Frontal cortex (tissue), 4 donors: ENCODE data around the gene TMEM54. TPM values are rescaled to one million over a fixed set of nuclear protein-coding genes. Genes with fewer than 3 reads are reported as not detected.
"Not testable (repeated sequence)": the region's sequence is repeated elsewhere in the genome, so short reads cannot be mapped to it uniquely, and the experiment has no call there.

ENCODE experiments used
- DNase-seq, 2 donors: peaks; one replicate each; pipeline ENCODE4 v3.0.0; 2012; ENCODE audit warnings: low spot score in 2 of 2
- FAIRE-seq: peaks from 2 replicates; lab custom pipeline; 2012; peaks lifted over from hg19 to GRCh38; lab: Jason Lieb, UNC
- total RNA-seq: library from RNA; depleted of rRNA; stranded (reverse); fragments of >200 nt; gene quantifications from one replicate; pipeline ENCODE4 v1.2.3, GENCODE V29; 2014
- donor health status: control.
- donor health status: control.
- donor health status: control.

Gene TMEM54
- total RNA-seq, 1 donor from 2014 or later: 2.0 TPM

DNA sequence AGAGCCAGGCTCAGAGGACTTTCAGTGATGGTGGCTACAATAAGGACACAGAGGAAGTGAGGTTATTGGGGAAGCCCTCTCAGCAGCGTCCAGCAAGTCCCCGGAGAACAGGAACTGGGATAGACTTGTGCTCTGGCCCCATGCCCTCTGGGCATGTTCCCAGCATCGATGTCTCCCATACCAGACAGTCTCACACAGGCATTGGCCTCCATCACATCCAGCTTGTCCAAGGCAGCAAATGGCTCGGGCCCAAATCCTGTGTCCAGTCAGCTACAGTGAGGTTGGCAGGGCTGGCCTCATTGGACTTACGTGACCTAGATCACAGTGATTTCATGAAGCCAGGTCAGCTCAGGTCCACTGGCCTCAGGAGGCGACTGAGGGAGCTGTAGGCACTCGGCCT lies 19.6 kb upstream of the TMEM54 start:
- no peak for DNase-seq
- FAIRE-seq: no peak

- FAIRE-seq (no peak), DNase-seq (no peak)
These were observed 18.9 kb upstream of the TMEM54 start for GRCh38 chr1:32919811-32920733.

- DNase-seq (no peak), FAIRE-seq (no peak)
These were observed 17.0 kb upstream of the TMEM54 start for GRCh38 chr1:32918179-32918578.

DNA sequence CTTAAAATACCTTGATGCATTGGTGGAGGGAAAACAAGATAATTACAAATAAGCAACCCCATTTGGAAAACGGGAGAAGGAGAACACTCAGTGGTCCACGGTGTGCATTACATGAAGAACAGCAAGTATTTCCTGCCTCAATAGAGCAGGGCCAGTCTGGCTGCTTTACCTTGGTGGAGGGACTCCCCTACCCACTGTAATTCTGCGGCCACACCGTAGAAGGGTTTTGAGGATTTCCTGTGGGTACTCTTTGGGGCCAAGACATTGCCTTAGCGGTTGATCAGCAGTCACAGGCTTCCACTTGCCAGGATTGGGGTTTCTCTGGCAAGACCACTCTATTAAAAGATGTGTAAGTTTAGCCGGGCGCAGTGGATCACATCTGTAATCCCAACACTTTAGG lies 16.3 kb upstream of the TMEM54 start:
- DNase-seq (no peak), FAIRE-seq (no peak)

DNA sequence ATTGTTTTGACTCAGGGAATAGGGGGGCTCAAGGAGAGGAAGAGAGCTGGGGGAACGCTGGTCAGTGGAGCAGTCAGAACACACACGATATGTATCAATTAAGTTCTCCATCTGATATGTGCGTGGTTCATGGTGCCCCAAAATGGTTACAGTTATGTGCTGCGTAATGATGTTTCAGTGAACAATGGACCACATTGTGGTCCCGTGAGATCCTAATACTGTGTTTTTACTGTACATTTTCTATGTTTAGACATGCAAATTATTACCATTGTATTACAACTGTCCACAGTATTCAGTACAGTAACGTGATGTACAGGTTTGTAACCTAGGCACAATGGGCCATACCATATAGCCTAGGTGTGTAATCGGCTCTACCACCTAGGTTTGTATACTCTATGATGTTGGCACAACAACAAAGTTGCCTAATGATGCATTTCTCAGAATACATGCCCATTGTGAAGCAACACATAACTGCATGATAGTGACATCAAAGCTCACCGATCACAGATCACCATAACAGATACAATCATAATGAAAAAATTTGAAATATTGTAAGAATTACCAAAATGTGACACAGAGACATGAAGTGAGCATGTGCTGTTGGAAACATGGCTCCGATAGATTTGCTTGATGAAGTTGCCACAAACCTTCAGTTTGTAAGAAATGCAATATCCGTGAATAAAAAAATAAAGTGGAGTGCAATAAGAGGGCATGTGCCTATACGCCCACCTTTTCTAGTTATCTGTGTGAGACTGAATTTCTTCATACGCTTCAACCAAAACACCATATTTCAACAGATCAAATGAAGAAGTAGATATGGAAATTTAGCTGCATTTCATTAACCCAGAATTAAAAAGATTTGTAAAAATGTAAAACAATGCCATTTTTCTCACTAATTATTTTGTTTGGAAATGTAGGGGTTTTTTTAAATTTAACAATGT lies 14.8 kb upstream of the TMEM54 start:
- FAIRE-seq (peak; percentile 49), DNase-seq (no peak)

GRCh38 chr1:32910319-32910718 lies 9.1 kb upstream of the TMEM54 start:
- no peak for FAIRE-seq
- no peak for DNase-seq

DNA sequence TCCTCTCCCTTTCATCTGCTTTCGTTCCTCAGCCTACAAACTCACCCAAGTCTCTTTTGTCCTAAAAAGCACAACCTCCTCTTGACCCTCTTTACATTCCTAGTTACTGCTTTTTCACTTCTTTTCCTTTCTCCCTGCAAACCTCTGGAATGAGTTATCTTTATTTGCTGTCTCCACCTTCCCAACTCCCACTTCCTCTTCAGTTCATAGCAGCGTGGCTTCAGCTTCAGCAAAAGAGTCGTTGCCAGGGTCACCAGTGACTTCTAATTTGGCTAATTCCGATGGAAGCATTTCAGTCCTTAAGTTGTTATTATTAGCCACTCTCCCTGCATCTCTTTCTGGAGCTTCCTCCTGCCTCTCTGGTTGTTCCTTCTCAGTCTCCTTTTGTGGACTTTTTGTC lies 6.2 kb upstream of the TMEM54 start:
- no peak for DNase-seq
- no peak for FAIRE-seq

- DNase-seq (no peak), FAIRE-seq (no peak)
These were observed 5.5 kb upstream of the TMEM54 start for GRCh38 chr1:32906654-32907053.

DNA sequence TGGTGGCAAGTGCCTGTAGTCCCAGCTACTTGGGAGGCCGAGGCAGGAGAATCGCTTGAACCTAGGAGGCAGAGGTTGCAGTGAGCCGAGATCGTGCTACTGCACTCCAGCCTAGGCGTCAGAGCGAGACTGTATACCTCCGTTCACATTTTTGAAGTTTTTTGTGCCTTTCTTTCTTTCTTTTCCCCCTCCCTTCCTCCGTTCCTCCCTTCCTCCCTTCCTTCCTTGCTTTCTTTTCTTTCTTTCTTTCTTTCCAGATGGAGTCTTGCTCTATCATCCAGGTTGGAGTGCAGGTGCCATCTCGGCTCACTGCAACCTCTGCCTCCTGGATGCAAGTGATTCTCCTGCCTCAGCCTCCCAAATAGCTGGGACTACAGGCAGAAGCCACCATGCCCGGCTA lies 4.4 kb upstream of the TMEM54 start:
- not testable (repeated sequence) for FAIRE-seq, DNase-seq

GRCh38 chr1:32904797-32905196 lies 3.6 kb upstream of the TMEM54 start:
- no peak for FAIRE-seq
- DNase-seq: no peak

- DNase-seq: no peak
- no peak for FAIRE-seq
These were observed 3.0 kb upstream of the TMEM54 start for GRCh38 chr1:32903991-32904785.

DNA sequence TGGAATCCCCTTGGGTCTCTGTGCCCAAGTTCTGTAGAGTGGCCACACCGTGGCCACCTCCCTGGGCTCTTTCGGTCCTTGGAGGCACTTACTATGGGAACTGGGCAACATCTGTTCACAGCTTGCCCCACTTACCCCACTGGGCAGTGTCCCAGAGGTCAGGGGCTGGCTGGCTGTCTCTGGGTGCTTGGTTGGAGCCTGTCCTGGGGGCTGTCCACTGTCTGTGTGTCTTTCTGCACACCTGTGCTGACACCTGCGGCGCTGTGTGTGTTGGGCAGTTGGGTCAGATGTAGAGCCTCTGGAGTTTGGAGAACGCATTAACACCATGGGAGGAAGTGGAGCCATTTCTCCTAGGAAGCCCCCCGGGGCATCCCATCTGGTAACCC lies 1.3 kb upstream of the TMEM54 start:
- no peak for DNase-seq
- FAIRE-seq: no peak

GRCh38 chr1:32901823-32902534 lies 790 bp upstream of the TMEM54 start:
- DNase-seq: no peak
- FAIRE-seq: no peak

- DNase-seq: no peak
These were observed 726 bp downstream of the TMEM54 start for GRCh38 chr1:32900371-32900955.

DNA sequence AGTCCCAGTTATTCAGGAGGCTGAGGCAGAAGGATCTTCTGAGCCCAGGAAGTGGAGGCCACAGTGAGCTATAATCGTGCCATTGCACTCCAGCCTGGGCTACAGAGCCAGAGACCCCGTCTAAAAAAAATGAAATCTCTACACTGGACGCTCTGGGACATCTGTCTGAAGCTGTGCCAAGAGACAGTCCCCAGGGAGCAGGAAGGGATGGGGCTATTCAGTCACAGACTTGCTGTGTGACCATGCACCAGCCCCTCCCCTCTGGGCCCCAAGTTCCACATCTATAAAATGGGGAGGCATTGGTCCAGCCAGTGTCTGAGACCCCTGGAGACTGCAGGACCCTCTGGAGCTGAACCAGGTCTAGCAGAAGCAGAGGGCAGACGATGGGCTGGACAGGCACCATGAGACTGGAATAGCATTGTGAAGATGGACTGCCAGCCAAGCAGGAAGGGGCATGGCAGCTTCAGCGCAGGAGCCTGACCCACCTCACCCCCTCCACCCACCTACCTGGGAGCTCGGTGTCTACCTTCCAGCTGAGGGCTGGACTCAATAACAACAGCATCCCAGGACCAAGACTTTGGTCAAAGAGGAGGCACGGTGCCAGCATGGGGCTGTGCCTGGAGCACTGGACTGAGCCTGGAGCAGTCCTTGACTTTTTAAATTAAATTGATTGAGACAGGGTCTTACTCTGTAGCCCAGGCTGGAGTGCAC lies 1.4 kb downstream of the TMEM54 start:
- FAIRE-seq (no peak), DNase-seq (no peak)

More at GRCh38 chr1:32900371-32900955, 726 bp downstream of the TMEM54 start:
- no peak for FAIRE-seq

DNA sequence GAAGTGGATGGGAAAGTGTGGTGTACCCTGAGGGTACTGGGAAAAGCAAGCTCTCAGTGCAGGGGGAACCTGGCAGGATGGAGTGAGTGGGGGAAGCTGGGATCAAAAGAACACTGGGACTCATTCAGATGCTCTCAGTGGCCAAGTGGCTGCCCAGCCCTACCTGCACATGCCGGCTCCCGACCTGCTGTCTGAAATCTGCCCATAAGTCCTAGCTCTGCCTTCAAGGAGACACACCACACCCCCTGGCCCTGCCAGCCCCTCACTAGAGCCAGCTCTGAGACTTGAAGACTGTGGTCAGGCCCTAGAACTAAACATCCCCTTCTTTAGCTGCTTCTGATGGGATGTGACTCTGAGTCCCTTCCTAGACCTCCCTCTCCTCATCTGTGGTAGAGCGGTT lies 2.2 kb downstream of the TMEM54 start:
- FAIRE-seq (no peak), DNase-seq (no peak)

DNA sequence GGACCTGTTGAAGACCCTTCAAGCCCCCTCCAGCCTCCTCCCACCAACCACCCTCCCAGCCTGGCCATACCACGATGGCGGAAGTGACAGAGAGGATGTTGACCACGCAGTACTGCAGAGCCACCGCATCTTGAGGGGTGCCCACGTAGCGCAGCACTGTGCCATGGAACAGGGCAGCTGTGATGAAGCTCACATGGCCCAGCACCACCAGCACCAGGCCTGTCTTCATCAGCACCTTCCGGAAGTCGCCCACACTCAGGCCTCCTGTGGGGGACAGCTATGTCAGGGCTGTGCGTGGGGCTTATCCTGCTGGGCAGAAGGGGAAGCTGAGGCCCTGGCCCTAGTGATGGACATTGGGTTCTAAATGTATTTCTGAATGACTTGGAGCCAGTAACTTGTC lies 3.1 kb downstream of the TMEM54 start:
- FAIRE-seq (no peak), DNase-seq (no peak)
